Measurements from ENCODE around the gene ACTG2.
"Not testable (repeated sequence)": the region's sequence is repeated elsewhere in the genome, so short reads cannot be mapped to it uniquely, and the experiment has no call there.

ACTG2 gene

DNA sequence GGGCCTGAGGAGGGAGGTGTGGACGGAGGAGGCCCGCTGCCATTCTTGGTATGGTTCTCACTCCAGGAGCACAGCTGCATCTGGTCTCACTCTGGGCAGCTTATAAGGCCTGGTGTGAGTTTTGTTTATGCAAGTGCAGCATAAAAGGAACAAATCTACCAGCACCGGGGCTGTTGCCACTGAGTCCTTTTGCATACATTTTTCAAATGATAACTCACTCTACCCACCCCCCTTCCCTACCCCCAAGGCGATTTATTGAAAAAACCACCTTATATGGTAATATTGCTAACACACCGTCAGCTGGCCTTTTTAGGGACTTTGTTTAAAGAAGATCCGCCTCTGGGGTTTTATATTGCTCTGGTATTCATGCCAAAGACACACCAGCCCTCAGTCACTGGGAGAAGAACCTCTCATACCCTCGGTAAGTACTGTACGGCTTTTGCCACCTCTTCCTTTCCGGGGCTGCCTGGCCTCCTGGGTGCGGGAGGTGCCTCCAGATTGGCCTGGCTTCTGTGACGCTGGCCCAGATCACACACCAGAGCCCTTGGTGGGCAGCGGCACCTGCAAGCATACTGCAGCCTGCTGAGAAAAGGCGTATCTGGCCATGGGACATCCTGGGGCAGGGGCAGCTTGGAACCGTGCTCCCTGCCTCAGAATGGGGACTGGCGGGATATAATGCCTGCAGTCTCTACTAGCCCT, at the start of gene ACTG2:
TSS of gene ACTG2 (plus strand) at position 378 of the 699 bp plus-strand sequence. CDS start 8,304 bp downstream, outside the sequence.
- DNase-seq, result no peak

DNA sequence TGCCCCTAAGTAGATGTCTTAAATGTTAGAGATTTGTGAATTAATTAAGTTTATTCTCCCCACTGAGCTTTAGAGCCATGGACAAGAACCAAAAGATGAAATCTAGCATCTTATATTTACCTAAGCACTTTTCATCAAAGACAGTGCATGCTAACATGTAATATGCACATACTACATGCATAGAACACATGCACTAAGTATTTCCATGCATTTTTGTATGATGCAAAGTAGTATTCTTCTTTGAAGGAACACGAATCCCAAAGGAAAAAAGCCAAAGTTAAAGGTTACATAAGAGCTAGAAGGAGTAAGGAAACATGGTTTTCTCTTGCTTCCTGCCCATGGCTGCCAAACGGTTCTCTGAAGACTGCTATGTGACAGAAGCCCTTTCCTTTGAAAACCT, 48.7 kb upstream of the ACTG2 start:
- no peak for DNase-seq

DNA sequence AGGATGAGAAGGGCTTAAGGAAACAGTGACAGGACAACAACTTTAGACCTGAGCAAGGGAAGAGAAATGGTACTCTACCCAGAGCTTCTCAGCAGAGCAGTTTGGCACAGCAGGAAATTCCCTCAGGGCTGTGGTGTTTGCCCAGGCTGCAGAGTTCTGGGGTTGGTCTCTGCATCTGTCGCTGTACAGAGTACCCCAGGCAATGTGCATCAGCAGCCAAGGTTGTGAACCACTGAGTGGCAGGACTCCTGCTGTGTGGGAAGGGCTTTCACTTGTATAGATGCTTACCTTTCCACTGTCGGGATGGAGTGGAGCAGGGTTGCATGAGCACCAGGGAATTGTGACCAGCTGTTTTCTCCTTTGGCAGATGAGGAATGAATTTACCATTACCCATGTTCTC, 42.8 kb upstream of the ACTG2 start:
- no peak for DNase-seq

DNA sequence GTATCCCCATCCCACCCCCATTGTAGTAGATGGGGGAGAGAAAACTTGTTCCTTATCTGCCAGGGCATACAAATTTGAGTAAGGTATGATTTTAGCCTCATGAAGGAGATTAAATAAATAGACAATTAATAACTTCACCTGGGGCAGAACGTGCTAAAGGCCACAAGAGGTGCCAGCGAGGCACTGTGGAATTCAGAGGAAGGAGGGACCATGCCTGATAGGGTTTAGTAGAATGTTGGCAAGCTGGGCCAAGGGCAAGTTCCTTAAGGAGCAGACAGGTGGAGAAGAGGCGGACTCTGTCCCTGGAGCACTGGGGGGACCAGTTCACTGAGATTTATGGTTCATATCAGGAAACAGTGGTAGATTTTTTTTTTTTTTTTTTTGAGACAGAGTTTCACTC, 41.5 kb upstream of the ACTG2 start:
- DNase-seq, result no peak

DNA sequence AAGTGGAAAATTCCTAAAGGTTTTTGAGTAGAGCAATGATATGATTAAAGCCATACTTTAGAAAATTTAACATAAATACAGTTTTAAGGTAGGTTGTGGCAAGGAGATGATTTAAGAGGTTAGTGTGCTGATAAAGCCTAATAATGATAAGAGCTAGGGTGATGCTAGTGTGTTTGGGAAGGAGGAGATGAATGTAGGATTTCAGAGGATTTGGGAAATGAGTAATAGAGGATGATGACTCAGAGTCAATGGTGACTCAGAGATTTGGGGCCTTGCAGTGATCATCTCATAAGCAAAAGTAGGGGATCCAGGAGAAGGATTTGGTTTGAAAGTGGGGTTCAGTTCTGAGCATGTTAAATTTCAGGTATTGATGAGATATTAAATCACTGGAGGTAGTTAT, 40.8 kb upstream of the ACTG2 start:
- DNase-seq, result no peak

DNA sequence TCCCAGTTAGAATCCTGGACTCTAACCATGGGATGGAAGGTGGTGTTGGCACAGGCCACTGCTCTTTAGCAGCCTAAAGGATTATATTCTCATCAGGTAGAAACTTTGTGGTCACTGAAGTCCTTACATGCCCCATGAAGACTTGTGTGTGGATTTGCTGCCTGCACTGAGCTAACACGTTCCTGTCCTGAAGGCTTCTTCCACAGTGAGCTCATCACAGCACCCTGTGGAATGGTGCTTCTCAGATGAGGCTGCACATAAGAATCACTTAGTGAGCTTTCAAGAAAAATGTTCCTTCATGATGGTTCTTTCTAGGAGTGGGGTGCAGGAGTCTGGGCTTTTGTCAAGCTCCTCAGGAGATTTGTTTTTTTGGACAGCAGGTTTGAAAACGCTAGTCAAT, 37.3 kb upstream of the ACTG2 start:
- DNase-seq, result no peak

DNA sequence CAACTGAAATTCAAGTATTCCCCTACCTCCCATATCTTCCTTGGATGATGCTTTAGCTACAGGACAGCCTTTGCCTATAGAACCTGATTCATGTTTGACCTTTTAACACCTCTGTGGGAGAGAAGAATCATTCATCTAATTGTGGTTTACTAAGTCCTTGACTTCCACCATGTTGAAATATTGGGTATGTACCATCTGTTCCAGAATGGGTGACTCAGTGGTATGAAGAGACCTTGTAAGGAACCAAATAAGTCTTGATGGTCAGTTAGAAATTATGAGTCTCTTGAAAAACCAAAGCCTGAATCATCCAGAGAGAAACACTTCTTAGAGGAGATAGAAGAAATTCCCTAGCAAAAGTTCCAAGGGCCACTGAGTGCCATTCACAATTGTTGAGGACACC, 36.6 kb upstream of the ACTG2 start:
- DNase-seq, result no peak

DNA sequence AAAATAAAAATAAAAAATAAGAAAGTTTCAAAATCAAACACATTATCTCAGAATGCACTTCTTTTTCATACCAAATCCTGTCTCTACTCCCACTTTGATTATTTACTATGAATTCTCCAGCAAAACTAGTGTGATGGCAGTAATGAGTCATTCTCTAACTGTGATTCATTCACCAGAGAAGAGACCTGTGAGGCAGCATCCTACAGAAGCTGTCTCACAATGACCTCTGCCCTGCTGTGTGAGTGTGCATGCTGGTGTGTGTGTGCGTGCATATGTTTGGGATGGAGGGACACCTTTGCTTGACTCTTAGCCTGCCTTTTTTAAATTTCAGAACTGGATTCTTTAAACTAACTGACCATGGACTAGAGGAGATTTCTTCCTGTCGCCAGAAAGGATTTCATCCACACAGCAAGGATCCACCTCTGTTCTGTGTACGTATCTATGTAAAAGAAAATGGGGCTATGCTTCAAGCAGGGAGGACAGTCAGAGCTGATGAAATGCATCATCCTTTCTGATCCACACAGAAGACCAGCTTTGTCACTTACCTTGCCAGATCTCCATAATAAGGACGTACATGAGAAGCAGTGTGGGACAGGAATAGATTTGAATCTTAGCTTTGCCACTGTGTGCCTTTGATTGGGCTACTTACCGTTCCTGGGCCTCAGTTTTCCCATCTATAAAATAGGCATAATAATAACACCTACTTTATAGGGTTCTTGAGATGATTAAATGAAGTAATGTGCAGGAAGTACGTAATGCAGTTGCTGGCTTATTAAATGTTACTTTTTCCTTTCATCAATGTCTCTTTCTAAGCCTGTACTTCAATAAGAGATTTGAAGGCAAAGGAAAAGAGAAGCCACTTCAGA, 32.9 kb upstream of the ACTG2 start:
- no peak for DNase-seq

DNA sequence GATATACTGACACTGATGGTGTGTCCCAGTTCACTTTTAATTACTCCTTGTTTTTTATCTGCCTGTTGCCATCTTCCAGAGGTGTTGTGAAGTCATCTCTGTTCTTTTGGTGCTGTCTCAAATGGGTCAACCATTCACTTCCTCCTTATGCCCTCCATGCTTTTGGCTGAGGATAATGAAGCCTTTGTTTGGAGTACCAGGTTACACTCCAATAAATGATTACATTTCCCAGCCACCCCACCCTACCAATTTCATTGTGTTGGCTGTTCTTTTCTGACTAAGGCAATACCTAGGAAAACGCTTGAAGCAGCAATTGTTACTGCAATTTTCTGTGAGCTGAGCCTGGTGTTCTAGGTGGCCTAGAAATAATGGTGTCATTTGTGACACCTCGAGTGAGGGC, 29.8 kb upstream of the ACTG2 start:
- no peak for DNase-seq

DNA sequence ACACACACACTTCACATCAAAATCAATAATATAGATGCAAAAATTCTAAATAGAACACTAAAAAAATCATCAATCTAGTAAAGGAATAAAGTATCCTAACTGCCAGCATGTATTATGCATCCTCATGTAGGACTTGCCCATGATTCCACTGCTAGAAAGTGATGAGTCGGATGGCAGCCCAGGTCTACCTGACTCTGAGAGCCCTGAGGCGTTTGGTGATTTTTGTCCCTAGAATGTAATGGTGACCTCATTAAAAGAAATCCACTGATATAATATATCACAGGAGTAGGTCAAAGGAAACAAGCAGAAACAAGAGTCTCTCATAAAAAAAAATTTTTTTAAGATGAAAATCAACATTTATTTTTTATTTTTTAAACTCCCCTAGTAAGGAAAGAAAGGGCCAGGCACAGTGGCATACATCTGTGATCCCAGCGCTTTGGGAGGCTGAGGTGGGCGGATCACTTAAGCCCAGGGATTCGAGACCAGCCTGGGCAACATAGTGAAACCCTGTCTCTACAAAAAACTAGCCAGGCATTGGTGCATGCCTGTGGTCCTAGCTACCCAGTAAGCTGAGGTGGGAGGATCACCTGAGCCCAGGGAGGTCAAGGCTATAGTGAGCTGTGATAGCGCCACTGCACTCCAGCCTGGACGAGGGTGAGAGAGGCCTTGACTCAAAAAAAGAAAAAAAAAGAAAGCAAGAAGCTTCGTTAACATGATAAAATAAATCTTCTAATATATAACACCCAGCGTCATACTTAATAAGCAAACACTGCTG, 24.4 kb upstream of the ACTG2 start:
- no peak for DNase-seq

DNA sequence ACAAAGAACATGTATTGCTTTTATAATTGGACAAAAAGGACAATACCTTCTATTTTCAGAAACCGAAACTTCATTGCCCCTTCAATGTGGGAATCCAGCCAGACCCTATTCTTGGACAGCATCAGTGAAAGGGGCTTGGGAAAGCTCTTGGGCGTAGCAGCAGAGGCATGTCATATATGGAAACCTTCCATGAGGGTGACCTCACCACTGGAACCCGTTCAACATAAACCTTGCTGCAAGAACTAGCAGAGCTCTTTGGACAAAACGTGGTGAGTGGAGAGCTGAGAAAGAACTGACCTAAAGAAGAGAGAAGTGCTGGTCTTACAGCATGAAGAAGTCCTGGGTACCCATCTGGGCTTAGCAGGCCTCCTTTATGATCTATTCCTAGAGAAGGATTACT, 22.7 kb upstream of the ACTG2 start:
- peak in 8 of 58 donors; percentile 2 to 62 (median 6) for DNase-seq

DNA sequence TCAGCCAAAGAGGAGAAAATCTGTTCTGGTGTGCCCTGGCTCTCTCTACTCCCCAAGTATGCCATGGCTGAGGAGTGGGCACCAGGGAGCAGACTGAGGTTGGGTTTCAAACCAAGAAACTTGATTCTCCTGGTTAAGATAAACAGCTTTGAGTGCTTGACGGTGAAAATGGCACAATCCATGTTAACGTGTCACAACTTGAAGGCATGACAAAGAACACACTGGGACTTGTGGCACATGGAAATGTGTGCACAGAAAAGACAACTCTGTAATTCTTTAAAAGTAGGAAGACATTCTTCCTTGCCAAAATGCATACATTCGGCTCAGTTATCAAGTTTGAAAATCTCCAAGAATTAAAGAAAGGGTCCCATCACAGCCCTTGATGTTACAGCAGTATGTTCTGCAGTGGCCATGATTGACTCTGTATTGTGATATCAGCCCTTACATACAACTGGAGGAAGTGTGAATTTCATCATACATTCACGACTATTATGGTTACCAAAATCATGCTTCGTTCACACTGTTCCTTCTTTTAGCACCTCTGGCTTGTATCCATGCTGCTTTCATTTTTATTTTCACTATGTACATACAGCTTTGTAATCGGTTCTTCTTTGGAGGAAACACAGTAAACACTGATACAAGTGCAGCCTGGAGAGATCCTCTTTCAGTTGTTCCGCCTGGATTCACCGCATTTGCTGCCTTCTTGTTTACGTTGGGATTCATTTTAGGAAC, 15.6 kb upstream of the ACTG2 start:
- no peak for DNase-seq

DNA sequence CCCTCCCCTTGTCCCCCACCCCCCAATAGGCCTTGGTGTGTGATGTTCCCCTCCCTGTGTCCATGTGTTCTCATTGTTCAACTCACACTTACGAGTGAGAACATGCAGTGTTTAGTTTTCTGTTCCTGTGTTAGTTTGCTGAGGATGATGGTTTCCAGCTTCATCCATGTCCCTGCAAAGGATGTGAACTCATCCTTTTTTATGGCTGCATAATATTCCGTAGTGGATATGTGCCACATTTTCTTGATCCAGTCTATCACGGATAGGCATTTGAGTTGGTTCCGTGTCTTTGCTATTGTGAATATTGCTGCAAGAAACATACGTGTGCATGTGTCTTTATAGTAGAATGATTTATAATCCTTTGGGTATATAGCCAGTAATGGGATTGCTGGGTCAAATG, 14.8 kb upstream of the ACTG2 start:
- not testable (repeated sequence) for DNase-seq

DNA sequence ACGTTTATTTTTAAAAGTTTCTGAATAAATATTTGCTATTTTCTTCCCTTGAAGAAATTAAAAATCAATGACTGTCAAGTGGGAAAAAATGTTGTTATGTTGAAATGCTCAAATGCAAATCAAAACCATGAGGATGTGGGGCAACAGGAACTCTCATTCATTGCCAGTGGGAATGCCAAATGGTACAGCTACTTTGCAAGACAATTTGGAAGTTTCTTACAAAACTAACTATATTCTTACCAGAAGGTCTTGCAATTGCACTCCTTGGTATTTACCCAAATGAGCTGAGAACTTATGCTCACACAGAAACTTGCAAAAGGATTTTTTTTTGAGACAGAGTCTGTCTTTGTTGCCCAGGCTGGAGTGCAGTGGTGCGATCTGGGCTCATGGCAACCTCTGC, 7.4 kb upstream of the ACTG2 start:
- no peak for DNase-seq

DNA sequence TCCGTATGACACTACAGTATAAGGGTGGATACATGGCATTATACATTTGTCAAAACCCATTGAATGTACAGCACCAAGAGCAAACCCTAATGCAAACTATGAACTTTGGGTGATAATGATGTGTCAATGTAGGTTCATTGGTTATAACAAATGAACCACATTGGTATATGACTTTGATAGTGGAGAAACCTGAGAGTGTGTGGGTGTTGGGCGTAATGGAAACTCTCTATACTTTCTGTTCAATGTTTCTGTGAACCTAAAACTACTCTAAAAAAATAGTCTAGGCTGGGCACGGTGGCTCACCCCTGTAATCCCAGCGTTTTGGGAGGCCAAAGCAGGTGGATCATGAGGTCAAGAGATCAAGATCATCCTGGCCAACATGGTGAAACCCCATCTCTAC, 6.5 kb upstream of the ACTG2 start:
- DNase-seq, result no peak

DNA sequence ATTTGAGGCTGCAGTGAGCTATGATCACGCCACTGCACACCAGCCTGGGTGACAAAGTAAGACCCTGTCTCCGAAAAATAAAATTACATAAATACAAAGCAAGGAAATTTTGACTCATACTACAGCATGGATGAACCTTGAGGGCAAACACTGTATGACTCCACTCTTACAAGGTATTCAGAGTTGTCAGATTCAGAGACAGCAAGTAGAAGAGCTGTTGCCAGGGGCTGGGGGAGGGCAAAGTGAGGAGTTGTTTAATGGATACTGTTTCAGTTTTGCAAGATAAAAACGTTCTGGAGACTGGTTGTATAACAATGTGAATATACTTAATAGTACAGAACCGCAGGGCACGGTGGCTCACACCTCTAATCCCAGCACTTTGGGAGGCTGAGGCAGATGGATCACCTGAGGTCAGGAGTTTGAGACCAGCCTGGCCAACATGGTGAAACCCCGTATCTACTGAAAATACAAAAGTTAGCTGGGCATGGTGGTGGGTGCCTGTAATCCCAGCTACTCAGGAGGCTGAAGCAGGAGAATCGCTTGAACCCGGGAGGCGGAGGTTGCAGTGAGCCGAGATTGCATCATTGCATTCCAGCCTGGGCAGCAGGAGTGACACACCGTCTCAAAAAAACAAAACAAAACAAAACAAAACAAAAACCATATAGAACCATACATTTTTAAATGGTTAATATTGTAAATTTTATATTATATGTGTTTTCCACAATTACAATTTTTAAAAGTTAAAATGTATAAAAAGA, 5.0 kb upstream of the ACTG2 start:
- DNase-seq, result not testable (repeated sequence)

DNA sequence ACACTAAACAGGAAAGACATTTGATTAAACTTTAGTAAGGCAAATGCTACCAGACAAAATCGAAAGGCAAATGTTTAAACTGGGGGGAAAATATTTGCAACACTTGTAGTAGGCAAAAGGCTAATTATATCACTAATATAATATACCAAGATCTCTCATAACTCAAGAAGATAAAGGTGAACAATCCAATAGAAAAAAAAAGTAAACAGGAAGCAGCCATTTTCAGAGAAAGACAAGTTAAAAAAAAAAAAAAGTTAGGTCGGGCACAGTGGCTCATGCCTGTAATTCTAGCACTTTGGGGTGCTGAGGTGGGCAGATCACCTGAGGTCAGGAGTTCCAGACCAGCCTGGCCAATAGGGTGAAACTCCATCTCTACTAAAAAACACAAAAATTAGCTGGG, 4.4 kb upstream of the ACTG2 start:
- no peak for DNase-seq

DNA sequence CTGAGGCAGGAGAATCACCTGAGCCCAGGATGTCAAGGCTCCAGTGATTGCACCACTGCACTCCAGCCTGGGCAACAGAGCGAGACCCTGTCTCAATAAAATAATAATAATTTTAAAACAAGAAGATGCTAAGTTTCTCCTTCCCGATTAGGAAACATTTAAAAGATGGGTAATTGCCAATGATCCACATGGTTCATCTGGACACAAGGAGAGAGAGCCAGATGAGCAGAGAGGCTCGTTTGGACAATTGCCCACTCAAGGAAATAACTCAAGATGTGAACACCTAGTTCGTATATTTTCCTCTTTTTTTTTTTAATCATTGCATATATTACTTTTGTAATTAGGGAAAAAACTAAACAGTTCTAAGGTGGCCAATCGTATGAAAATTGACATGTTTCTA, 3.6 kb upstream of the ACTG2 start:
- no peak for DNase-seq

DNA sequence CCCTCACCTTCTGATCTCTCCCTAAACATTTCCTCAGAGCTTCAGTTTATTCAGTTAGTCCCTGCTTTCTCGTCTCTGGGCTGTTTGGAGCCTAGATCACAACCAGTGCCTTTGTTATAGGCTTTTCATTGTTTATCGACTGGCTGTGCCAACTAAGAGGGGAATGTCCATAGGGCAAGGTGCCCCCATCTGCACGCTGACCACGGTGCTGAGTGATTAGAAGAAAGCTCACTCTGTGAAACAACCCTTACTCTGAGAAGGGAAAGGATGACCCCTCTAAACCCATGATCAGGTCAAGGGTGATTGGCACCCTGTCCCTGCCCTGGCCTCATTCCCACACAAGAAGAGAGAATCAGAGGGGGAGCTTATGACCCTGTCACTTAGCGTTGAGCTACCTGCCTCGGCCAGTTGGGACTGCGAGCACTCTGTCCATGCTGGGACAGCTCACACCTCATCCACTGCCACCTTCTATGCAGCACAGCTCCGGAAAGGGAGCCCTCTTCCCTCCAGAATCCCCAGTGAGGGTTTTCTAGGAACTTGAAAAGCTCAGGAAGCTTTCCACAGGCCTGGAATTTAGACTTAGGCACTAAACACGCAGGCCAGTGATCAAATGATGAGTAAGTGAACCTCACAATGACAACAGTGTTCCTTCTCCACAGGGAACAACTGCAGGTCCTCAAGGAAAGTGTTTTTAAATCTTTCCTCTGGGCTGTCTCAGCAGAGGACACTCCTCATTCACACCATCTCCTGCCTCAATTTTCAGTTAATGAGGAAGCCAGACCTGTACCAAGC, 2.3 kb upstream of the ACTG2 start:
- DNase-seq, result no peak

All from anterior cingulate cortex (tissue), 58 donors.